OCI-LY3 (cell line): ENCODE results near the gene SERINC2.

Experiments used
- H2AFZ ChIP-seq: fragments of 200-600, 300-600 bp; shearing (Covaris generic); 2 replicates; pipeline ENCODE4 v1.6.0; 2014; ENCODE audit warnings: antibody characterized with exemption, low read depth, low read length
- H3K27ac ChIP-seq: fragments of 200-600, 300-600 bp; sonication (generic); 2 replicates; pipeline ENCODE4 v1.5.1; 2014; ENCODE audit warnings: mild to moderate bottlenecking, low read length, moderate library complexity, mixed read lengths
- H3K27me3 ChIP-seq: fragments of 200-600, 300-600 bp; sonication (generic); 2 replicates; pipeline ENCODE4 v1.6.1; 2014; ENCODE audit warnings: low read depth, low read length, mixed read lengths
- H3K36me3 ChIP-seq: fragments of 200-600, 300-600 bp; sonication (generic); replicated peaks from 2 replicates; pipeline ENCODE3; 2014; ENCODE audit warnings: low read depth, low read length, mixed read lengths
- H3K4me1 ChIP-seq: fragments of 300-600, 200-600 bp; sonication (generic); 2 replicates; pipeline ENCODE4 v1.6.1; 2014; ENCODE audit warnings: low read length, mixed read lengths
- H3K4me2 ChIP-seq: fragments of 200-600, 300-600 bp; sonication (generic); 2 replicates; pipeline ENCODE4 v1.6.1; 2014; ENCODE audit warnings: low read length, mixed read lengths
- H3K4me3 ChIP-seq: fragments of 300-600, 200-600 bp; sonication (generic); 2 replicates; pipeline ENCODE4 v1.5.1; 2014; ENCODE audit warnings: antibody characterized with exemption, mild to moderate bottlenecking, low read length, moderate library complexity
- H3K79me2 ChIP-seq: fragments of 300-600, 200-600 bp; shearing (Covaris generic); 2 replicates; pipeline ENCODE4 v1.6.1; 2014; ENCODE audit warnings: mild to moderate bottlenecking, low read length, mixed read lengths
- H3K9ac ChIP-seq: fragments of 300-600, 200-600 bp; shearing (Covaris generic); 2 replicates; pipeline ENCODE4 v1.6.0; 2014; ENCODE audit warnings: mild to moderate bottlenecking, low read length, moderate library complexity
- H3K9me3 ChIP-seq: fragments of 200-600, 300-600 bp; shearing (Covaris generic); 2 replicates; pipeline ENCODE4 v1.6.1; 2014; ENCODE audit warnings: low read length, mixed read lengths; ENCODE audit not compliant: insufficient read depth
- H4K20me1 ChIP-seq: fragments of 200-600, 300-600 bp; sonication (generic); 2 replicates; pipeline ENCODE4 v1.6.1; 2016; ENCODE audit warnings: low read length, mixed read lengths; ENCODE audit not compliant: insufficient read depth
- CTCF ChIP-seq: fragments of 200-600, 300-600 bp; sonication (generic); IDR thresholded peaks from 2 replicates; pipeline ENCODE4 v1.5.1; 2014; ENCODE audit warnings: antibody characterized with exemption, low read length, low read depth
- EZH2phosphoT487 ChIP-seq: fragments of 200-600 bp; shearing (Covaris generic); IDR thresholded peaks from 2 replicates; pipeline ENCODE4 v1.6.1; 2018; ENCODE audit warnings: antibody characterized with exemption, mixed run types, low read depth

The SERINC2 gene

GRCh38 chr1:31387612-31388011 lies 25.4 kb upstream of the SERINC2 start:
- H3K36me3 ChIP-seq: no peaks in the 10 kb centered on the region
- no peaks in the 10 kb centered on the region for H4K20me1 ChIP-seq
- no peak overlapping the region for H3K9ac ChIP-seq
- H3K4me2 ChIP-seq: no peak overlapping the region
- TF ChIP-seq EZH2phosphoT487 (no peak), CTCF (no peak)
- no peak overlapping the region for H2AFZ ChIP-seq
- H3K9me3 ChIP-seq: no peaks in the 10 kb centered on the region
- H3K27me3 ChIP-seq: no peaks in the 10 kb centered on the region
- no peak overlapping the region for H3K4me3 ChIP-seq
- no peaks in the 10 kb centered on the region for H3K79me2 ChIP-seq
- no peaks in the 10 kb centered on the region for H3K4me1 ChIP-seq
- no peak overlapping the region for H3K27ac ChIP-seq

- Histone ChIP-seq H4K20me1 (no peaks in the 10 kb centered on the region), H3K4me1 (no peaks in the 10 kb centered on the region; the same call in 1 of the 2 replicates), H3K27ac (no peak overlapping the region), H3K9ac (no peak overlapping the region), H3K36me3 (no peaks in the 10 kb centered on the region), H3K4me3 (no peak overlapping the region), H3K79me2 (no peaks in the 10 kb centered on the region), H2AFZ (no peak overlapping the region), H3K4me2 (no peak overlapping the region), H3K9me3 (no peaks in the 10 kb centered on the region), H3K27me3 (no peaks in the 10 kb centered on the region)
- TF ChIP-seq CTCF (no peak), EZH2phosphoT487 (no peak)
These were observed 23.4 kb upstream of the SERINC2 start for GRCh38 chr1:31389616-31390015.

GRCh38 chr1:31390071-31390470 lies 22.9 kb upstream of the SERINC2 start:
- no peak overlapping the region for H3K4me3 ChIP-seq
- no peak overlapping the region for H2AFZ ChIP-seq
- H3K9ac ChIP-seq: no peak overlapping the region
- H3K27ac ChIP-seq: no peak overlapping the region
- no peaks in the 10 kb centered on the region for H3K79me2 ChIP-seq
- no peaks in the 10 kb centered on the region; the same call in 1 of the 2 replicates for H3K4me1 ChIP-seq
- H4K20me1 ChIP-seq: no peaks in the 10 kb centered on the region
- H3K4me2 ChIP-seq: no peak overlapping the region
- H3K9me3 ChIP-seq: no peaks in the 10 kb centered on the region
- no peak for TF ChIP-seq EZH2phosphoT487
- TF ChIP-seq CTCF: no peak
- no peaks in the 10 kb centered on the region for H3K36me3 ChIP-seq
- no peaks in the 10 kb centered on the region for H3K27me3 ChIP-seq

- TF ChIP-seq CTCF (no peak), EZH2phosphoT487 (no peak)
- Histone ChIP-seq H2AFZ (no peak overlapping the region), H3K4me3 (no peak overlapping the region), H4K20me1 (no peaks in the 10 kb centered on the region), H3K9ac (no peak overlapping the region), H3K4me1 (no peaks in the 10 kb centered on the region; the same call in 1 of the 2 replicates), H3K36me3 (no peaks in the 10 kb centered on the region), H3K27me3 (no peaks in the 10 kb centered on the region), H3K4me2 (no peak overlapping the region), H3K79me2 (no peaks in the 10 kb centered on the region), H3K27ac (no peak overlapping the region), H3K9me3 (no peaks in the 10 kb centered on the region)
These were observed 19.6 kb upstream of the SERINC2 start for GRCh38 chr1:31393463-31393862.
